ENCODE measurements around the gene DLX5. TPM values are rescaled to one million over a fixed set of nuclear protein-coding genes. Genes with fewer than 3 reads are reported as not detected.

DLX5 gene
- total and polyA plus RNA-seq, 2 donors (not counting 3 experiments of a cell fraction or from before 2014, with no cell fraction given), result not detected

DNA sequence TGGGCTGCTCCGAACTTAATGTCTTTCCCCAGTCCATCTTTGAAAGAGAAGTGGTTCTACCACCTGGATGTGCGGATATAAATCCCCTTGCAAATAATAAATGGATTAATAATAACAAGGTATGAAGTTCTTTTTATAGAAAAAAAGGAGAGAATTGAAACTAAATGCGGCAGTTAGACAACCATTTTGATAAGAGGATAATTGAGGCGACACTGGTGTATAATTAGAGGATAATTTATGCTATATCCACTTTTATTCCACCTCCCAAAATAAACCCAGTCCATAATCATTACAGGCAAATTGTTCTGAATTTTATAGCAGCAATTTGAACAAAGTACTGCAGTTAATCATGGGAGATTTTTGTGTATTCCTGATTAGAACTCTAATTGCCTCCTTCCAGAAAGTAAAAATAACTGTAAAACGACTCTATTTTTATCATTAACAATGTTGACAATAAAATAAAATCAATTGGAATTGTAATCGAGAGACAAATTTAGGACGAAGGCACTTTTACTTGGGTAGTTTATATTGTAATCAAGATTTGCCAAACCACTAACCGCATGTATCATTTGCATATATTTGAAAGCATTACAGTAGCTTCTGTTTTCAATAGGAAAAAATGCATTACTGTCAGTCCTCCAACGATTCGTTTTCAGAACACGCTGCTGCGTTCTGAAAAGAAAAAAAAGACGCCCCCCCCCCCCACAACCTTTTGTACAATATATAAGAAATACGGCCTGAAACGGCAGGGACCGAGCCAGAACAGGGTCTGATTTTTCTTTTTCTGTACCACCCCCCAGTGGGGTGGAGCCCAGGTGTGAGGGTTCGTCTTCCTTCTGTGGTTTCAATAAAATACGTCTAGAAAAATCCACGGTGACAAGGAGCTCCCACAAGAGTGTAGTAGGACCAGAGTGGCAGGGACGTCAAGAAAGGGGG lies 20.1 kb downstream of the DLX5 start:
- H3K36me3 ChIP-seq (ENCODE audit: control insufficient read depth in 2 of 2, extremely low read depth in 1 of 2, insufficient read depth in 2 of 2, low read length in 2 of 2), result no peaks in the 10 kb centered on the region
- no peak for DNase-seq (ENCODE audit: low read depth, low spot score)
- FAIRE-seq, result no peak
- H3K27me3 ChIP-seq (ENCODE audit: control insufficient read depth in 2 of 2, insufficient read depth in 2 of 2, low read length in 2 of 2), result peaks cover 87 to 94% of the 10 kb centered on the region in 2 experiments
- H4K20me1 ChIP-seq (replicated peaks; ENCODE audit: control insufficient read depth, extremely low read depth, insufficient read depth, low read length), result no peaks in the 10 kb centered on the region
- H3K9ac ChIP-seq (replicated peaks; ENCODE audit: extremely low read depth, insufficient read depth, low read length), result no peak overlapping the region
- H3K79me2 ChIP-seq (ENCODE audit: control insufficient read depth, insufficient read depth, low read length), result no peaks in the 10 kb centered on the region
- H2AFZ ChIP-seq (ENCODE audit: low read depth, low read length), result no peak overlapping the region
- no peaks in the 10 kb centered on the region for H3K9me3 ChIP-seq (replicated peaks; ENCODE audit: control insufficient read depth, insufficient read depth, low read length)
- no peak overlapping the region for H3K4me3 ChIP-seq (replicated peaks in 1 of 3; ENCODE audit: insufficient read depth in 1 of 3, low read depth in 1 of 3, low read length in 3 of 3)
- CTCF ChIA-PET, result no interaction called here
- TF ChIP-seq JUN (IDR thresholded peaks at IDR 0.05; ENCODE audit: borderline replicate concordance, insufficient read depth, insufficient read length, low read depth), result no peak
- TF ChIP-seq, protein P1, sequence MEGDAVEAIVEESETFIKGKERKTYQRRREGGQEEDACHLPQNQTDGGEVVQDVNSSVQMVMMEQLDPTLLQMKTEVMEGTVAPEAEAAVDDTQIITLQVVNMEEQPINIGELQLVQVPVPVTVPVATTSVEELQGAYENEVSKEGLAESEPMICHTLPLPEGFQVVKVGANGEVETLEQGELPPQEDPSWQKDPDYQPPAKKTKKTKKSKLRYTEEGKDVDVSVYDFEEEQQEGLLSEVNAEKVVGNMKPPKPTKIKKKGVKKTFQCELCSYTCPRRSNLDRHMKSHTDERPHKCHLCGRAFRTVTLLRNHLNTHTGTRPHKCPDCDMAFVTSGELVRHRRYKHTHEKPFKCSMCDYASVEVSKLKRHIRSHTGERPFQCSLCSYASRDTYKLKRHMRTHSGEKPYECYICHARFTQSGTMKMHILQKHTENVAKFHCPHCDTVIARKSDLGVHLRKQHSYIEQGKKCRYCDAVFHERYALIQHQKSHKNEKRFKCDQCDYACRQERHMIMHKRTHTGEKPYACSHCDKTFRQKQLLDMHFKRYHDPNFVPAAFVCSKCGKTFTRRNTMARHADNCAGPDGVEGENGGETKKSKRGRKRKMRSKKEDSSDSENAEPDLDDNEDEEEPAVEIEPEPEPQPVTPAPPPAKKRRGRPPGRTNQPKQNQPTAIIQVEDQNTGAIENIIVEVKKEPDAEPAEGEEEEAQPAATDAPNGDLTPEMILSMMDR (IDR thresholded peaks at IDR 0.05; ENCODE audit: extremely low read depth in 1 of 2, insufficient read depth in 1 of 2, low read depth in 1 of 2, low read length in 2 of 2), result no peak
- TF ChIP-seq POLR2AphosphoS5 (IDR thresholded peaks at IDR 0.05; ENCODE audit: insufficient read depth, low read depth, low read length), result no peak
- no peak for TF ChIP-seq POLR2A (IDR thresholded peaks at IDR 0.05; ENCODE audit: low read depth, low read length)
- no peak for TF ChIP-seq EZH2 (IDR thresholded peaks at IDR 0.05; ENCODE audit: borderline replicate concordance, low read depth, low read length, severe bottlenecking)
- no peak for TF ChIP-seq GATA2 (IDR thresholded peaks at IDR 0.05; ENCODE audit: insufficient read depth, insufficient read length, low read depth, low read length)
- H3K9me1 ChIP-seq (replicated peaks; ENCODE audit: control insufficient read depth, extremely low read depth, insufficient read depth, low read length), result no peaks in the 10 kb centered on the region
- peaks cover 3% of the 10 kb centered on the region for H3K4me1 ChIP-seq (ENCODE audit: control insufficient read depth, extremely low read depth, insufficient read depth, low read length)
- POLR2A ChIA-PET, result no interaction called here
- dilution Hi-C loops (cut with MboI; ENCODE audit: extremely low pct_ligation_motif_present, low sequenced_read_pairs), result no loop called here
- no peak overlapping the region for H3K4me2 ChIP-seq (ENCODE audit: insufficient read depth, low read length)
- BruUV-seq (replicated peaks), result no TSS peak
- intact Hi-C loops (cut with micrococcal nuclease), result loop anchor here (5.0 kb wide), 1 partner anchor 682 kb away; the partner anchor contains the start of gene SLC25A13
- no peak overlapping the region for H3K27ac ChIP-seq (ENCODE audit: insufficient read depth, low read depth, low read length)

All from endothelial cell of umbilical vein (primary cell).